Thoracic aorta (tissue), 2 donors: Measurements from ENCODE around the gene FNDC3B. TPM values are rescaled to one million over a fixed set of nuclear protein-coding genes. Genes with fewer than 3 reads are reported as not detected.

Experiments
- ATAC-seq: fragments of 150-250 bp; one replicate; pipeline ENCODE4 v1.8.0; 2017; ENCODE audit warnings: low read depth; ENCODE audit not compliant: insufficient number of reproducible peaks, low FRiP score
- DNase-seq: peaks from one replicate; pipeline ENCODE4 v3.0.0-alpha.2; 2020; ENCODE audit warnings: low spot score
- H3K27ac ChIP-seq, 2 donors: fragments of 200-600 bp; sonication (generic); 1 replicate in 1 of 2; 2 replicates in 1 of 2; pipeline ENCODE4 v1.5.1; 2016; ENCODE audit warnings: mild to moderate bottlenecking in 2 of 2, moderate library complexity in 2 of 2
- H3K27me3 ChIP-seq: fragments of 200-600 bp; sonication (generic); replicated peaks from 2 replicates; pipeline ENCODE4 v1.6.0; 2016; ENCODE audit warnings: mild to moderate bottlenecking; ENCODE audit not compliant: insufficient read depth
- H3K36me3 ChIP-seq: fragments of 200-600 bp; sonication (generic); one replicate; pipeline ENCODE4 v1.5.1; 2016
- H3K4me1 ChIP-seq, 2 donors: fragments of 200-600 bp; sonication (generic); 1 replicate in 1 of 2; 2 replicates in 1 of 2; pipeline versions ENCODE4 v1.5.1 to v1.6.0; 2016; ENCODE audit warnings: low read depth in 2 of 2, mild to moderate bottlenecking in 1 of 2; ENCODE audit not compliant: control insufficient read depth in 1 of 2
- H3K4me3 ChIP-seq: fragments of 200-600 bp; sonication (generic); 2 replicates; pipeline ENCODE4 v1.5.1; 2016; ENCODE audit warnings: mild to moderate bottlenecking
- H3K9me3 ChIP-seq: fragments of 200-600 bp; sonication (generic); 2 replicates; pipeline ENCODE4 v1.5.1; 2016
- total RNA-seq, 2 donors: library from RNA; depleted of rRNA; stranded (reverse); fragments of >200 nt; gene quantifications; one replicate each; pipeline versions ENCODE4 v1.1.0 to v1.2.3, GENCODE V29; 2016
- TF ChIP-seq, protein P1 (sequence below): fragments of 200-600 bp; sonication (generic); IDR thresholded peaks from one replicate; pipeline ENCODE4 v1.5.1; 2019; ENCODE audit warnings: antibody characterized with exemption

Gene FNDC3B
- total RNA-seq, 2 donors from 2014 or later: 113 to 163 TPM

DNA sequence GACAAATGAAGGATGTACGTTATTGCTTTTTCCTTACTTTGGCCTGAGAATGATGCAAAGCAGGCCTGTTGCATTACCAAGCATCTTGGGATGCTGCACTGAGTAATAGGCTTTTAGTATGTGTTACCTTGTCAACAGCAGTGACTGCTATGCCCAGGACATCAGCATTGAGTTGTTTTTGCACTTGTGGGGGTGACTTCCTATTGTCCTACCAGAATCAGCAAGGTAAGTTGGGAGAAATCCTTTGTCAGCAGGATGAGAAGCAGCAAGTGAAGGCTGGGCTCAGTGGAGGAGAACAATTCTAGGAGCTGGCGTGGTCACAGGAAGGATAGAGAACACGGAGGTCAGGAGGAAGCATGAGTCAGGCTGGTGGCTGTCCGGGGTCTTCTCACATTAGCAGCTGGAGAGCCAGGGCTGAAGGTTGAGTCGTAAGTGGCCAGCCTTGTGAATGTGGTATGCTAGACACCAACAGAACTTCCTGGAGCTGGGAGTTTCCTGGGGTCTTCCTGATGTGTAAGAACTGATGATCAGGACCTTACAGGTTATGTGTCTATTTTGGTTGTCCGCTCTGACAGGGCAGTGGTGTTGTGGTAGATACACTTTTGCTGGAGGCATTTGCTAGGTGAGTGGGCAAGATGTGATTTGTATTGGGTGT is 142.7 kb downstream of the FNDC3B start:
- no peaks in the 10 kb centered on the region for H3K9me3 ChIP-seq
- no peak overlapping the region for H3K4me3 ChIP-seq
- H3K36me3 ChIP-seq: no peaks in the 10 kb centered on the region
- H3K27ac ChIP-seq: no peak overlapping the region
- peak; percentile 48 for ATAC-seq
- no peak for DNase-seq
- TF ChIP-seq, protein P1, sequence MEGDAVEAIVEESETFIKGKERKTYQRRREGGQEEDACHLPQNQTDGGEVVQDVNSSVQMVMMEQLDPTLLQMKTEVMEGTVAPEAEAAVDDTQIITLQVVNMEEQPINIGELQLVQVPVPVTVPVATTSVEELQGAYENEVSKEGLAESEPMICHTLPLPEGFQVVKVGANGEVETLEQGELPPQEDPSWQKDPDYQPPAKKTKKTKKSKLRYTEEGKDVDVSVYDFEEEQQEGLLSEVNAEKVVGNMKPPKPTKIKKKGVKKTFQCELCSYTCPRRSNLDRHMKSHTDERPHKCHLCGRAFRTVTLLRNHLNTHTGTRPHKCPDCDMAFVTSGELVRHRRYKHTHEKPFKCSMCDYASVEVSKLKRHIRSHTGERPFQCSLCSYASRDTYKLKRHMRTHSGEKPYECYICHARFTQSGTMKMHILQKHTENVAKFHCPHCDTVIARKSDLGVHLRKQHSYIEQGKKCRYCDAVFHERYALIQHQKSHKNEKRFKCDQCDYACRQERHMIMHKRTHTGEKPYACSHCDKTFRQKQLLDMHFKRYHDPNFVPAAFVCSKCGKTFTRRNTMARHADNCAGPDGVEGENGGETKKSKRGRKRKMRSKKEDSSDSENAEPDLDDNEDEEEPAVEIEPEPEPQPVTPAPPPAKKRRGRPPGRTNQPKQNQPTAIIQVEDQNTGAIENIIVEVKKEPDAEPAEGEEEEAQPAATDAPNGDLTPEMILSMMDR: no peak
- peaks cover 23 to 69% of the 10 kb centered on the region in 2 donors for H3K4me1 ChIP-seq
- H3K27me3 ChIP-seq: no peaks in the 10 kb centered on the region

DNA sequence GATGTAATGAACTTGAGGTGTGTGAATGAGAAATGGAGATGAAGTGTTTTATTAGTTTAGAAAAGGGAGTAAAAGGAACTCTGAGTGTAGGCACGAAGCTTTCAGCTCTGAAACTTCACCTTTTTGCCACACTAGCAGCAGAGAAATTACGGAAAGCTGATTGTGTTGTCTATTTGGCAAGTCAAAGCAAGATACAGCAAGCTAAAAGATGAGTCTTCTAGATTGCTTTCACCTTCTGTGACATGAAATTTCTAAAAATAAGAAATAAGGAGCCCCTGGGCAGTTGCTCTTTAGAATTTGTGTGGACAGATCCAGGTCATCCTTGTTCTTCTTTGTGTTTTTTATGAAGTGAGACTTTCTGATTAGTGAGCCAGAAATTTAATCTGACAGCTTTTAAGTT is 143.4 kb downstream of the FNDC3B start:
- H3K36me3 ChIP-seq: no peaks in the 10 kb centered on the region
- TF ChIP-seq, protein P1: no peak
- H3K27ac ChIP-seq: peak overlapping the region in 1 of 2 donors; percentile 8
- no peak for ATAC-seq
- no peaks in the 10 kb centered on the region for H3K27me3 ChIP-seq
- no peaks in the 10 kb centered on the region for H3K9me3 ChIP-seq
- no peak for DNase-seq
- H3K4me3 ChIP-seq: no peak overlapping the region
- peaks cover 23 to 66% of the 10 kb centered on the region in 2 donors for H3K4me1 ChIP-seq

DNA sequence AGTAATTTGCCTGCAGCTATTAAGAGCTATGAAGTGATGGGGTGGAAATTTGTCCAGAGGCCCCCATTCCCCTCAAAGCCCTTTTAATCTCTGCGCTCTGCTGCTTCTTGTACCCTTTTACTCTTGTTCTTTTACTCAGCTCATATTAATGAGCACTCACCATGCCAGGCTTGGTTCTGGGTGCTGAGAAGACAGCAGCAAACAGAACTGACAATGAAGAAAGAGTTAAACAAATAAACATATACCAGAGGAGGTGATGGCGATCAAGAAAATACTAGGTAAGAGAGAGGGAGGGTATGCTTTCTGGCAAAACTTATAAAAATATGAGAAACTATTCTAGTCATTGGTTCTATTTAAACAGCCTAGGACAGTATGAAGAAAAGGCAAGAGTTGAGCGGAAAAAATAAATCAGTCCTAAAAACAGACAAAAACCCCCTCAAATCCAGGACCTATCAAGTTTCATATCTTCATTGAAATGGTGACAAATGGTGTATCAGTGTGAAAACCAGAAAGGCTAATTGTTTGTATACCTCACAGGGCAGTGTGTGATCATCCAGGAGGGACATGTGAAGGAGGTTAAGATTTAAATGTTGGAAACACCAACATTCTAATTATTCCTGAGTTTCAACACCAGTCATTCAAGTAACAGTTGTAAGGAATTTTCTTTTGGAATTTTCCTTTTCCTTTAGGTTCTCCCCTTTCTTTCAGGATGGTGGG is 144.9 kb downstream of the FNDC3B start:
- Histone ChIP-seq H3K27me3 (no peaks in the 10 kb centered on the region), H3K27ac (no peak overlapping the region), H3K36me3 (no peaks in the 10 kb centered on the region), H3K9me3 (no peaks in the 10 kb centered on the region), H3K4me3 (no peak overlapping the region), H3K4me1 (peaks cover 23 to 66% of the 10 kb centered on the region in 2 donors)
- TF ChIP-seq, protein P1: no peak
- no peak for DNase-seq
- ATAC-seq: no peak

DNA sequence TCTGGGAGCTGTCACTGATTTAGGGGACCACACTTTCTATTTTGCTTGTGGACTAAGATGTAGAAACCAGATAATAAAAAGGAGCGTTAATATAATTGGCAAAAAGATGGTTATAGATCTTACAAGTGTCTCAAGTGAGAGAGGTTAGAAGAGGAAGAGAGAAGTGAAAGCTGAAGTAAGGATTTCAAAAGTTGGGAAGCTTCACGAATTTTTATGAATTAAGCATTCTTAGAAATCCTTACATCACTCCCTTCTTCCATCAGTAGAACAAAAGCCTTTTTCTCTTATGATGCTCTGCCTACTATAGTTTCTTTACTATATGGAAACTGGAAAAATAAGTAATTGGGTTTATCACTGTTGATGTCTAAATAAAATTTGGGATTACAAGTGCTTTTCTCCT is 146.5 kb downstream of the FNDC3B start:
- no peak for ATAC-seq
- H3K4me3 ChIP-seq: no peak overlapping the region
- peaks cover 25 to 54% of the 10 kb centered on the region in 2 donors for H3K4me1 ChIP-seq
- H3K9me3 ChIP-seq: no peaks in the 10 kb centered on the region
- H3K27me3 ChIP-seq: no peaks in the 10 kb centered on the region
- DNase-seq: no peak
- TF ChIP-seq, protein P1: no peak
- no peak overlapping the region for H3K27ac ChIP-seq
- H3K36me3 ChIP-seq: no peaks in the 10 kb centered on the region

DNA sequence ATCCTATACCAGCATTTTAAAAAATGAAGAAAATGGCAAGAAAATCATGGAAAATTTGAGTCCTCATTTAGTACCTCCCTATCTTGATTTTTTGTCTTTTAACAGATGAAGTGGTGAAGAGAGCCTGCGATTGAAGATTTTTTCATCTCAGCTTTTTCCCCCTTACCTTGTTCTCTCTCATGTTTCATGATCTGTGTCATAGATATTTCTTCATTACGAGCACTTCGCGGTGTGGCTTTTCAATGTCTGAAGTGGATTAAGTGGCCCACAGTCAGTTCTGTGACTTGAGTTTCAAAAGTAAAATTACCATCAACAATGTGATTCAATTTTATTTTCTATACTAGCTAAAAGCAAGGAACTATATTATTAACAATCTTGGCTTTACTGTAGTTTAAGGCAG is 147.2 kb downstream of the FNDC3B start:
- Histone ChIP-seq H3K4me3 (no peak overlapping the region), H3K9me3 (no peaks in the 10 kb centered on the region), H3K27ac (no peak overlapping the region), H3K27me3 (no peaks in the 10 kb centered on the region), H3K36me3 (no peaks in the 10 kb centered on the region), H3K4me1 (peaks cover 20 to 47% of the 10 kb centered on the region in 2 donors)
- TF ChIP-seq, protein P1: no peak
- no peak for ATAC-seq
- no peak for DNase-seq
